GM13976 (cell line): ENCODE measurements around the gene ZNF624.

Source experiments
- DNase-seq: peaks from one replicate; pipeline ENCODE4 v3.0.0; 2012; ENCODE audit warnings: low spot score
- CTCF ChIP-seq: IDR thresholded peaks from 2 replicates; pipeline ENCODE4 v1.5.1; 2012; ENCODE audit warnings: borderline replicate concordance, mild to moderate bottlenecking; ENCODE audit not compliant: insufficient read depth; ENCODE audit errors: extremely low read depth, missing control alignments, control extremely low read depth
- in situ Hi-C: fragments of 300-500 bp; cut with MboI; formaldehyde crosslinking; loops from one replicate; pipeline ENCODE4 v1.12.0; 2022; ENCODE audit warnings: low sequenced_read_pairs, mixed read lengths, inconsistent platforms; ENCODE audit not compliant: unreplicated experiment

ZNF624 gene

GRCh38 chr17:16622540-16623277 lies 30.9 kb downstream of the ZNF624 start:
- in situ Hi-C loops, result no loop called here
- no peak for DNase-seq

GRCh38 chr17:16617481-16618060 lies 36.1 kb downstream of the ZNF624 start:
- TF ChIP-seq CTCF, result no peak
- DNase-seq, result no peak
- in situ Hi-C loops, result no loop called here

More at GRCh38 chr17:16622540-16623277, 30.9 kb downstream of the ZNF624 start:
- no peak for TF ChIP-seq CTCF

DNA sequence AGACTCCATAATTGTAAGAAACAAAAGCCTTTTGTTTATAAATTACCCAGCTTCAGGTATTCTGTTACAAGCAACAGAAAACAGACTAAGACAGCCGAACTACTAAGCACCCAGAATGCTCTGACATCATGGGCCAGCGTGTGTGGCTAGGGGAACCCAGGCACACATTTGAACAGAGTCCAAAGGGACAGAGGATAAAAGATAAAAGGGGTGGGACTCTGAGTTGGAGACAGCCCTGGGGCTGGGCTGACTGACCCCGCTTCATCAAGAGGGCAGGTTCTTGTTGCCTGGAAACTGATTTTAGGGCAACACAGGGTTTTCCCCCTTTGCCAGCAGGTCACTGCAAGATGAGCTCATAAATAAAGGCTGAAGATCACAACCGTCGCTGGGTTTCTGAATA lies 54.1 kb downstream of the ZNF624 start:
- DNase-seq, result no peak
- TF ChIP-seq CTCF, result no peak
- in situ Hi-C loops, result no loop called here

- in situ Hi-C loops, result no loop called here
- DNase-seq, result no peak
- no peak for TF ChIP-seq CTCF
Measured at GRCh38 chr17:16593356-16594102, 60.1 kb downstream of the ZNF624 start.

- TF ChIP-seq CTCF, result peak; percentile 99
- in situ Hi-C loops, result no loop called here
Measured at GRCh38 chr17:16589097-16589969, 64.3 kb downstream of the ZNF624 start.

GRCh38 chr17:16585796-16586195 lies 67.9 kb downstream of the ZNF624 start:
- TF ChIP-seq CTCF, result no peak
- no peak for DNase-seq
- in situ Hi-C loops, result no loop called here

More at GRCh38 chr17:16589097-16589969, 64.3 kb downstream of the ZNF624 start:
- DNase-seq, result peak; percentile 97
